Ovary (tissue), 9 donors: ENCODE measurements around the gene LOXHD1. TPM values are rescaled to one million over a fixed set of nuclear protein-coding genes. Genes with fewer than 3 reads are reported as not detected.

Experiments
- DNase-seq, 5 donors: peaks; one replicate each; pipeline ENCODE4 v3.0.0-alpha.2; 2019 to 2020
- H3K27ac ChIP-seq, 2 donors: fragments of 200-600 bp; one replicate each; pipeline versions ENCODE4 v1.5.1 to v1.8.0; 2019 to 2022
- H3K27me3 ChIP-seq: fragments of 200-600 bp; one replicate; pipeline ENCODE4 v1.8.0; 2022
- H3K36me3 ChIP-seq: fragments of 200-600 bp; sonication (generic); one replicate; pipeline ENCODE4 v1.5.1; 2019
- H3K4me1 ChIP-seq: one replicate; pipeline ENCODE4 v1.8.1; 2013; ENCODE audit warnings: mild to moderate bottlenecking, moderate library complexity; ENCODE audit not compliant: insufficient read depth
- H3K4me3 ChIP-seq: fragments of 200-600 bp; sonication (generic); one replicate; pipeline ENCODE4 v1.5.1; 2017
- H3K9me3 ChIP-seq, 2 donors: fragments of 200-600 bp in 1 of 2; sonication (generic) in 1 of 2; one replicate each; pipeline versions ENCODE4 v1.5.1 to v1.8.1; 2013 to 2019; ENCODE audit warnings: mild to moderate bottlenecking in 1 of 2, moderate library complexity in 1 of 2
- EP300 ChIP-seq: sonication (generic); formaldehyde crosslinking; IDR thresholded peaks from one replicate; pipeline ENCODE4 v1.6.1; 2017; ENCODE audit warnings: antibody characterized with exemption
- POLR2A ChIP-seq: fragments of 450-650 bp; IDR thresholded peaks from one replicate; pipeline ENCODE4 v1.6.1; 2017; ENCODE audit warnings: antibody characterized with exemption, mild to moderate bottlenecking, moderate library complexity
- WGBS, 3 donors: extraction: QIAGEN DNeasy Blood & Tissue Kit in 1 of 3; methylation state at CpG; one replicate each; pipeline versions ENCODE4 v1.1.5 to v1.1.7; 2013 to 2017; 5-methylcytosine and 5-hydroxymethylcytosine counted together
- intact Hi-C, 4 donors: fragments of 100-400 bp; cut with DNase I; formaldehyde crosslinking; loops; one replicate each; pipeline versions ENCODE4 v1.11.0 to v1.15.1; 2022 to 2023
- polyA plus RNA-seq, 2 donors: library from polyadenylated mRNA; stranded (reverse); fragments of 200-250 nt in 1 of 2; fragments of 350-450 nt in 1 of 2; fragmentation: Illumina TruSeq in 1 of 2; extraction: RNeasy Lipid Tissue Mini Kit (QIAGEN cat#74804) in 1 of 2; gene quantifications; one replicate each; pipeline ENCODE4 v1.2.3, GENCODE V29; 2013 to 2014
- total RNA-seq, 7 donors: library from RNA; depleted of rRNA in 2 of 7; stranded (reverse); fragments of >200 nt in 2 of 7; fragmentation: NEBNext Ultra II Directional in 3 of 7; extraction: Animal tissue kit (Norgen Biotek cat#: 25700) in 3 of 7; gene quantifications; one replicate each; pipeline versions ENCODE4 v1.1.0 to v1.2.4, GENCODE V29; 2016 to 2023
- TF ChIP-seq, protein P1 (sequence below), 3 donors: fragments of 450-650 bp in 2 of 3; fragments of 200-600 bp in 1 of 3; IDR thresholded peaks; one replicate each; pipeline versions ENCODE4 v1.5.1 to v1.8.0; 2016 to 2022; ENCODE audit warnings: antibody characterized with exemption in 3 of 3, mild to moderate bottlenecking in 1 of 3
- donor health status: DM: no; HTN: no; CAD: no; lungs with moderate emphysema.
- donor health status: DM: no; HTN: no; CAD: no.
- donor health status: Bipolar disorder and iron deficiency.
- donor health status: DM: yes; HTN: yes; CAD: no.
- donor health status: DM: no; HTN: no; CAD: no.
- donor health status: DM: yes; HTN: yes; CAD: no.

Gene LOXHD1
- total and polyA plus RNA-seq, 9 donors = 0.13 to 1.2 (median 0.31) TPM; not detected in 3

DNA sequence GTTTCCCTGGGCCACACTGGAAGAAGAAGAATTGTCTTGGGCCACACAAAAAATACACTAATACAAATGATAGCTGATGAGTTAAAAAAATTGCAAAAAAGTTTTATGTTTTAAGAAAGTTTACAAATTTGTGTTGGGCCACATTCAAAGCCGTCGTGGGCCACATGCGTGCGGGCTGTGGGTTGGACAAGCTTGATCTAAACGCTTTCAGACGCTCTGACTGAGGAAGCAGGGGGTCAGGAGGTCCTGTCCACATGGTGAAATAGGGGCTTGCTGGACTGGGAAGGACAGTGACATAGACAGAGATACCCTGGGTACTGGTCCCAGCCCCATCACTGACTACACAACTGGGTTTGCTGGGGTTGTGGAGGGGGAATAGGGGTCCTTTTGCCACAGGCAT, 86.4 kb downstream of the LOXHD1 start:
- H3K36me3 ChIP-seq = no peaks in the 10 kb centered on the region
- no peak overlapping the region for H3K4me3 ChIP-seq
- H3K4me1 ChIP-seq = no peaks in the 10 kb centered on the region
- H3K9me3 ChIP-seq = no peaks in the 10 kb centered on the region
- DNase-seq = no peak
- H3K27me3 ChIP-seq = no peaks in the 10 kb centered on the region
- no peak overlapping the region for H3K27ac ChIP-seq
- TF ChIP-seq, protein P1, sequence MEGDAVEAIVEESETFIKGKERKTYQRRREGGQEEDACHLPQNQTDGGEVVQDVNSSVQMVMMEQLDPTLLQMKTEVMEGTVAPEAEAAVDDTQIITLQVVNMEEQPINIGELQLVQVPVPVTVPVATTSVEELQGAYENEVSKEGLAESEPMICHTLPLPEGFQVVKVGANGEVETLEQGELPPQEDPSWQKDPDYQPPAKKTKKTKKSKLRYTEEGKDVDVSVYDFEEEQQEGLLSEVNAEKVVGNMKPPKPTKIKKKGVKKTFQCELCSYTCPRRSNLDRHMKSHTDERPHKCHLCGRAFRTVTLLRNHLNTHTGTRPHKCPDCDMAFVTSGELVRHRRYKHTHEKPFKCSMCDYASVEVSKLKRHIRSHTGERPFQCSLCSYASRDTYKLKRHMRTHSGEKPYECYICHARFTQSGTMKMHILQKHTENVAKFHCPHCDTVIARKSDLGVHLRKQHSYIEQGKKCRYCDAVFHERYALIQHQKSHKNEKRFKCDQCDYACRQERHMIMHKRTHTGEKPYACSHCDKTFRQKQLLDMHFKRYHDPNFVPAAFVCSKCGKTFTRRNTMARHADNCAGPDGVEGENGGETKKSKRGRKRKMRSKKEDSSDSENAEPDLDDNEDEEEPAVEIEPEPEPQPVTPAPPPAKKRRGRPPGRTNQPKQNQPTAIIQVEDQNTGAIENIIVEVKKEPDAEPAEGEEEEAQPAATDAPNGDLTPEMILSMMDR (IDR thresholded peaks at IDR 0.05) = no peak
- no peak for TF ChIP-seq POLR2A
- no peak for TF ChIP-seq EP300
- WGBS, 3 donors = 69 to 89% (median 76%) methylated on average over 6 of the region's 6 CpGs
- intact Hi-C loops = no loop called here

DNA sequence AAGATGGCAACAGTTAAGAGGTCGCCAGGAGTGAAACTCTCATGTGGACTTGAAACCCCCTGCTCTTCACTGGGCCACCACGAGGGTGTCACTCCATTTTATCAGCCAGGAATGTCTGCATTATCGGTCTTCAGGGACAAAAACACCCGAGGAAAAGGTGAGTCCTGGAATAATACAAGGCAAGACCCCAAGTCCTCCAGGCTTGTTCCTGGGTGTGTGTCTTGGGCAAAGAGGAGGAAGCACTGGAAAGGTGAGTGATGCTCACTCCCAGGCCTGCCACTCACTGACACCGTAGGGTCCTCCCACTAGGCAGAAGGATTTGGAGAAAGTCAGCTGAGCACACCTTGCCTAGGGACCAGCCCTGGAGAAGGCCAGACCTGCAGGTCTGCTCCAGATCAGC, 86.9 kb downstream of the LOXHD1 start:
- H3K27ac ChIP-seq = no peak overlapping the region
- H3K9me3 ChIP-seq = no peaks in the 10 kb centered on the region
- no peak for DNase-seq
- no peaks in the 10 kb centered on the region for H3K27me3 ChIP-seq
- WGBS, 3 donors = 67 to 71% (median 70%) methylated on average over 5 of the region's 5 CpGs
- no peaks in the 10 kb centered on the region for H3K36me3 ChIP-seq
- TF ChIP-seq EP300 (no peak), POLR2A (no peak)
- TF ChIP-seq, protein P1 (IDR thresholded peaks at IDR 0.05) = no peak
- no peak overlapping the region for H3K4me3 ChIP-seq
- intact Hi-C loops = no loop called here
- no peaks in the 10 kb centered on the region for H3K4me1 ChIP-seq

DNA sequence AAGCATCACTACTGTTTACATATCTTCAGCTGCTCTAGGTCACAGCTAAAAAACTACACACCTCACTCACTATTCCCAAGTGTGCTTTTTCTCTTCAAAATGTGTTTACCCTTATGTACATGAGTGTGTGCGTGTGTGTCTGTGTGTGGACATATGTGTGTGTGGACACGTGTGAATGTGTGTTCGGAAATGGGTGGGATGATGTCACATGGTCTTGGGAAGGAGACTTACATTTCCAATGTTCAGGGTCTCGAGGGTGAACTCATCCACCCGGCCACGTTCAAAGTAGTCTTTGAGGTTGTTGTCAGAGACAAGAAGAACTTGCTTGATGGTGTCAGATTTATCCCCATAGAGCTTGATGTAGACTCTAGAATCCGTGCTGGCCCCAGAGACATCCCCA, 87.8 kb downstream of the LOXHD1 start:
- H3K27me3 ChIP-seq = no peaks in the 10 kb centered on the region
- H3K4me3 ChIP-seq = no peak overlapping the region
- no peak overlapping the region for H3K27ac ChIP-seq
- H3K4me1 ChIP-seq = no peaks in the 10 kb centered on the region
- 74 to 81% (median 74%) methylated on average over 7 of the region's 7 CpGs for WGBS, 3 donors
- H3K9me3 ChIP-seq = no peaks in the 10 kb centered on the region
- no peaks in the 10 kb centered on the region for H3K36me3 ChIP-seq
- intact Hi-C loops = no loop called here
- no peak for DNase-seq
- TF ChIP-seq POLR2A (no peak), EP300 (no peak)
- TF ChIP-seq, protein P1 (IDR thresholded peaks at IDR 0.05) = no peak

DNA sequence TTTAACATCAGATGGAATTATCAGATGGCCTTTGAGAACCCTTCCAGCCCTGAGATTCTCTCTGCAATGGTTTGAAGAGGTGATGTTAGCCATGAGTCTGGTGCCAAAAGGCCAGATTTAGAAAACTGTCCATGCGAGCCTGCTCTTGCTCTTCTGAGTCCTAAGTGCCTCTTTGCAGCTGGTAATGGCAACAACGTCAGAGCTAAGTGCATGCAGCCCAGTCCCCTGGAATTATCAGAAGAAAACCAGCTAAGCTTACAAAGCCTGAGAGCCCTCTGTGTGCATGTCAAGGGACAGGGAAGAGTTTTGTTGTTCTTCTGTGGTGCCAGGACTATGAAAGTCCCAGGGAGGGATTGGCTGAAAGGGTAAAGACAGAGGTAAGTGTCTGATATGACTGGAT, 89.8 kb downstream of the LOXHD1 start:
- Histone ChIP-seq H3K4me1 (no peaks in the 10 kb centered on the region), H3K36me3 (no peaks in the 10 kb centered on the region), H3K4me3 (no peak overlapping the region), H3K9me3 (no peaks in the 10 kb centered on the region), H3K27me3 (no peaks in the 10 kb centered on the region), H3K27ac (no peak overlapping the region)
- no peak for DNase-seq
- 55 to 68% (median 55%) methylated on average over 2 of the region's 2 CpGs for WGBS, 3 donors
- intact Hi-C loops = no loop called here
- TF ChIP-seq EP300 (no peak), POLR2A (no peak)
- TF ChIP-seq, protein P1 (IDR thresholded peaks at IDR 0.05) = no peak

DNA sequence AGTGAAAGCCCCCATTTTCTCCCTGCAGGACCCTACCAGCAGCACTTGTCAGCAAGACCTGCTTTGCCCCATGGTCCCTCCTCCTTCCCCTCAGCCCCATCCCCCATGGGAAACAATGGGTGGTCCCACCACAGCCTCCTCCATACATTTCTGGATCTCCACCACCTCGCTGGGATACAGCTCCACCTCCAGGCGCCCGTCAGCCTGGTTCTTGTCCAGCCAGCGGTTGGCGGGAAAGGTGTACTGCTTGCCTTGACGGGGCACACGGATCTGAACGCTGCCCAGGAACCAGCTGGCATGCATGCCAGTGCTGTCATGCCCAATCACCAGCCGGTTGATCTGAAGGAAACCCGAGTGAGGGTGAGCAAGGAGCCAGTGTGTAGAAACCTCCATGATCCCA, 90.9 kb downstream of the LOXHD1 start:
- Histone ChIP-seq H3K4me1 (no peaks in the 10 kb centered on the region), H3K4me3 (no peak overlapping the region), H3K36me3 (no peaks in the 10 kb centered on the region), H3K27me3 (no peaks in the 10 kb centered on the region), H3K27ac (no peak overlapping the region), H3K9me3 (no peaks in the 10 kb centered on the region)
- DNase-seq = no peak
- intact Hi-C loops = no loop called here
- TF ChIP-seq, protein P1 (IDR thresholded peaks at IDR 0.05) = no peak
- TF ChIP-seq POLR2A = no peak
- TF ChIP-seq EP300 = no peak
- 75 to 84% (median 80%) methylated on average over 10 of the region's 10 CpGs for WGBS, 3 donors
